Neural cell (in vitro differentiated cells): Measurements from ENCODE around the gene SYVN1. TPM values are rescaled to one million over a fixed set of nuclear protein-coding genes. Genes with fewer than 3 reads are reported as not detected.

ENCODE experiments used
- H2AFZ ChIP-seq: fragments of 200-600, 300-800 bp; sonication (generic), shearing (Covaris generic); 2 replicates; pipeline ENCODE4 v1.6.0; 2014; ENCODE audit warnings: low read depth, mild to moderate bottlenecking, antibody characterized with exemption, low read length, moderate library complexity
- H3F3A ChIP-seq: fragments of 200-600 bp; shearing (Covaris generic); 2 replicates; pipeline ENCODE4 v1.6.1; 2016; ENCODE audit warnings: mild to moderate bottlenecking, moderate library complexity, mixed read lengths, antibody characterized with exemption, low read length; ENCODE audit not compliant: insufficient read depth, poor library complexity, severe bottlenecking
- H3K27ac ChIP-seq: fragments of 200-600, 300-800 bp; sonication (generic), shearing (Covaris generic); 2 replicates; pipeline ENCODE4 v1.5.1; 2014; ENCODE audit warnings: mild to moderate bottlenecking, low read length, moderate library complexity
- H3K27me3 ChIP-seq: fragments of 300-800, 200-600 bp; sonication (generic), shearing (Covaris generic); 2 replicates; pipeline ENCODE4 v1.6.0; 2014; ENCODE audit warnings: mild to moderate bottlenecking, low read depth, low read length, moderate library complexity; ENCODE audit not compliant: insufficient read depth
- H3K36me3 ChIP-seq: fragments of 300-800, 200-600 bp; sonication (generic), shearing (Covaris generic); 2 replicates; pipeline ENCODE4 v1.5.1; 2014; ENCODE audit warnings: mild to moderate bottlenecking, antibody characterized with exemption, low read length, moderate library complexity; ENCODE audit not compliant: insufficient read depth
- H3K4me2 ChIP-seq: fragments of 300-800, 200-600 bp; sonication (generic), shearing (Covaris generic); 2 replicates; pipeline ENCODE4 v1.6.0; 2014; ENCODE audit warnings: mild to moderate bottlenecking, low read length
- H3K4me3 ChIP-seq: fragments of 300-800, 200-600 bp; sonication (generic), shearing (Covaris generic); 2 replicates; pipeline ENCODE4 v1.5.1; 2014; ENCODE audit warnings: mild to moderate bottlenecking, low read length, moderate library complexity
- H3K79me2 ChIP-seq: fragments of 200-600 bp; shearing (Covaris generic); replicated peaks from 2 replicates; pipeline ENCODE4 v1.6.0; 2014; ENCODE audit warnings: mild to moderate bottlenecking, low read length, moderate library complexity; ENCODE audit not compliant: insufficient read depth
- H3K9ac ChIP-seq: fragments of 300-800, 200-600 bp; sonication (generic), shearing (Covaris generic); 2 replicates; pipeline ENCODE4 v1.6.1; 2016; ENCODE audit warnings: mild to moderate bottlenecking, low read length, mixed read lengths
- H3K9me2 ChIP-seq: fragments of 200-600 bp; shearing (Covaris generic); 2 replicates; pipeline ENCODE4 v1.6.1; 2016; ENCODE audit warnings: mild to moderate bottlenecking, low read length, mixed read lengths; ENCODE audit not compliant: insufficient read depth
- H3K9me3 ChIP-seq: fragments of 200-600, 300-800 bp; sonication (generic), shearing (Covaris generic); 2 replicates; pipeline ENCODE4 v1.6.1; 2016; ENCODE audit warnings: mild to moderate bottlenecking, mixed run types, low read length, moderate library complexity, mixed read lengths
- H4K20me1 ChIP-seq: fragments of 200-600 bp; shearing (Covaris generic); 2 replicates; pipeline ENCODE4 v1.6.1; 2016; ENCODE audit warnings: mild to moderate bottlenecking, mixed run types; ENCODE audit not compliant: insufficient read depth
- CTCF ChIP-seq: fragments of 450-650 bp; IDR thresholded peaks from 2 replicates; pipeline ENCODE4 v1.5.1; 2014; ENCODE audit warnings: antibody characterized with exemption, mild to moderate bottlenecking, moderate library complexity; ENCODE audit not compliant: poor library complexity, severe bottlenecking
- MXI1 ChIP-seq: fragments of 450-650 bp; conservative IDR thresholded peaks from 2 replicates; pipeline ENCODE4 v1.6.1; 2014; ENCODE audit warnings: antibody characterized with exemption, mild to moderate bottlenecking; ENCODE audit not compliant: poor library complexity, severe bottlenecking
- RAD21 ChIP-seq: fragments of 450-650 bp; conservative IDR thresholded peaks from 2 replicates; pipeline ENCODE4 v1.6.1; 2014; ENCODE audit warnings: antibody characterized with exemption, mild to moderate bottlenecking, moderate library complexity
- SMC3 ChIP-seq: fragments of 450-650 bp; conservative IDR thresholded peaks from 2 replicates; pipeline ENCODE4 v1.6.1; 2014; ENCODE audit warnings: antibody characterized with exemption, mild to moderate bottlenecking, moderate library complexity; ENCODE audit not compliant: poor library complexity
- polyA plus RNA-seq: library from polyadenylated mRNA; depleted of rRNA; stranded (reverse); fragments of >200 nt; gene quantifications from 2 replicates; pipeline ENCODE4 v1.2.3, GENCODE V29; 2014
- TF ChIP-seq, protein P1 (sequence below): IDR thresholded peaks from 2 replicates; pipeline ENCODE4 v1.6.1; 2012; ENCODE audit warnings: borderline replicate concordance

Gene SYVN1
- polyA plus RNA-seq, 1 donor from 2014 or later = 12.8 TPM

- H2AFZ ChIP-seq = peak overlapping the region; percentile 91
- no peaks in the 10 kb centered on the region for H3K36me3 ChIP-seq
- peak overlapping the region; percentile 97 for H3K9ac ChIP-seq
- peak overlapping the region; percentile 100 for H3K4me3 ChIP-seq
- no peak for TF ChIP-seq RAD21
- TF ChIP-seq CTCF = peak; percentile 11
- TF ChIP-seq, protein P1, sequence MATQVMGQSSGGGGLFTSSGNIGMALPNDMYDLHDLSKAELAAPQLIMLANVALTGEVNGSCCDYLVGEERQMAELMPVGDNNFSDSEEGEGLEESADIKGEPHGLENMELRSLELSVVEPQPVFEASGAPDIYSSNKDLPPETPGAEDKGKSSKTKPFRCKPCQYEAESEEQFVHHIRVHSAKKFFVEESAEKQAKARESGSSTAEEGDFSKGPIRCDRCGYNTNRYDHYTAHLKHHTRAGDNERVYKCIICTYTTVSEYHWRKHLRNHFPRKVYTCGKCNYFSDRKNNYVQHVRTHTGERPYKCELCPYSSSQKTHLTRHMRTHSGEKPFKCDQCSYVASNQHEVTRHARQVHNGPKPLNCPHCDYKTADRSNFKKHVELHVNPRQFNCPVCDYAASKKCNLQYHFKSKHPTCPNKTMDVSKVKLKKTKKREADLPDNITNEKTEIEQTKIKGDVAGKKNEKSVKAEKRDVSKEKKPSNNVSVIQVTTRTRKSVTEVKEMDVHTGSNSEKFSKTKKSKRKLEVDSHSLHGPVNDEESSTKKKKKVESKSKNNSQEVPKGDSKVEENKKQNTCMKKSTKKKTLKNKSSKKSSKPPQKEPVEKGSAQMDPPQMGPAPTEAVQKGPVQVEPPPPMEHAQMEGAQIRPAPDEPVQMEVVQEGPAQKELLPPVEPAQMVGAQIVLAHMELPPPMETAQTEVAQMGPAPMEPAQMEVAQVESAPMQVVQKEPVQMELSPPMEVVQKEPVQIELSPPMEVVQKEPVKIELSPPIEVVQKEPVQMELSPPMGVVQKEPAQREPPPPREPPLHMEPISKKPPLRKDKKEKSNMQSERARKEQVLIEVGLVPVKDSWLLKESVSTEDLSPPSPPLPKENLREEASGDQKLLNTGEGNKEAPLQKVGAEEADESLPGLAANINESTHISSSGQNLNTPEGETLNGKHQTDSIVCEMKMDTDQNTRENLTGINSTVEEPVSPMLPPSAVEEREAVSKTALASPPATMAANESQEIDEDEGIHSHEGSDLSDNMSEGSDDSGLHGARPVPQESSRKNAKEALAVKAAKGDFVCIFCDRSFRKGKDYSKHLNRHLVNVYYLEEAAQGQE = peak; percentile 89
- H3F3A ChIP-seq = no peaks in the 10 kb centered on the region
- H3K27me3 ChIP-seq = no peaks in the 10 kb centered on the region
- H3K9me2 ChIP-seq = no peaks in the 10 kb centered on the region
- H3K4me2 ChIP-seq = peak overlapping the region; percentile 91
- H3K79me2 ChIP-seq = peaks cover 17% of the 10 kb centered on the region
- H3K9me3 ChIP-seq = no peaks in the 10 kb centered on the region
- peak overlapping the region; percentile 77 for H3K27ac ChIP-seq
- no peaks in the 10 kb centered on the region for H4K20me1 ChIP-seq
Measured at GRCh38 chr11:65182258-65183170, 48.2 kb upstream of the SYVN1 start.

- Histone ChIP-seq H3K4me3 (peak within 1 kb of the TSS; percentile 100), H3K9me2 (no peaks in the 10 kb centered on the region), H3K36me3 (no peaks in the 10 kb centered on the region), H2AFZ (peak within 1 kb of the TSS; percentile 91), H3K79me2 (peaks cover 17% of the 10 kb centered on the region), H4K20me1 (no peaks in the 10 kb centered on the region), H3K9ac (peak within 1 kb of the TSS; percentile 97), H3K27ac (peak within 1 kb of the TSS; percentile 77), H3F3A (no peaks in the 10 kb centered on the region), H3K9me3 (no peaks in the 10 kb centered on the region), H3K4me2 (peak within 1 kb of the TSS; percentile 91), H3K27me3 (no peaks in the 10 kb centered on the region)
- TF ChIP-seq SMC3 (no peak), MXI1 (peak; percentile 21)
Measured at GRCh38 chr11:65181569-65182257, 47.4 kb upstream of the SYVN1 start, which contains the start of gene CAPN1. CAPN1 (plus strand) TSS chr11:65181928; CDS start chr11:65182702, 774 bp downstream.
